K562 (cell line): ENCODE measurements around the gene CTU1. TPM values are rescaled to one million over a fixed set of nuclear protein-coding genes. Genes with fewer than 3 reads are reported as not detected.
A peak's percentile ranks its signal among the peaks of the same experiment; 100 is the strongest.

Source experiments
- DPF2 ChIP-seq: fragments of 450-650 bp; IDR thresholded peaks from 2 replicates; pipeline ENCODE4 v1.6.1; 2016
- ETV5 ChIP-seq: sonication (generic); formaldehyde crosslinking; IDR thresholded peaks from 2 replicates; pipeline ENCODE4 v1.4.0; 2020; ENCODE audit warnings: low read depth, mild to moderate bottlenecking, missing genetic modification reagents
- ETV6 ChIP-seq, 3 experiments: fragments of 150-350 bp in 1 of 3; sonication (generic) in 1 of 3; formaldehyde crosslinking in 1 of 3; IDR thresholded peaks; 2 replicates each; pipeline versions ENCODE4 v1.6.1 to v1.8.0; 2014 to 2022; ENCODE audit warnings: borderline replicate concordance in 2 of 3, low read depth in 2 of 3, antibody characterized with exemption in 1 of 3, low read length in 1 of 3, mild to moderate bottlenecking in 1 of 3, missing genetic modification reagents in 1 of 3
- FOXA3 ChIP-seq, 2 experiments: fragments of 450-650 bp in 1 of 2; sonication (generic) in 1 of 2; formaldehyde crosslinking; IDR thresholded peaks in 1 of 2; conservative IDR thresholded peaks in 1 of 2; 2 replicates each; pipeline versions ENCODE4 v1.4.0 to v1.8.0; 2020 to 2022; ENCODE audit warnings: mild to moderate bottlenecking in 2 of 2, missing genetic modification reagents in 1 of 2
- FOXP1 ChIP-seq: sonication (generic); formaldehyde crosslinking; IDR thresholded peaks from 2 replicates; pipeline ENCODE4 v1.8.0; 2022; ENCODE audit warnings: mild to moderate bottlenecking, missing genetic modification reagents
- HEY1 ChIP-seq: fragments of 250-450 bp; sonication (Bioruptor Pico); IDR thresholded peaks from 2 replicates; pipeline ENCODE4 v1.5.0; 2020; ENCODE audit warnings: mild to moderate bottlenecking, moderate library complexity, borderline replicate concordance
- HNRNPH1 ChIP-seq: fragments of 200-400 bp; formaldehyde crosslinking; optimal IDR thresholded peaks from 2 replicates; pipeline ENCODE3; 2017; ENCODE audit warnings: low read depth, mild to moderate bottlenecking, low read length, moderate library complexity
- HNRNPLL ChIP-seq: fragments of 200-400 bp; formaldehyde crosslinking; IDR thresholded peaks from 2 replicates; pipeline ENCODE4 v1.6.1; 2017; ENCODE audit warnings: low read length, low read depth, mild to moderate bottlenecking; ENCODE audit not compliant: poor library complexity, severe bottlenecking
- JUND ChIP-seq, 2 experiments: IDR thresholded peaks; 2 replicates in 1 of 2; 3 replicates in 1 of 2; pipeline ENCODE4 v1.6.1; 2011; ENCODE audit warnings: borderline replicate concordance in 2 of 2, low read depth in 2 of 2, low read length in 2 of 2, improper control_type of control experiment in 1 of 2, missing biosample characterization in 1 of 2, missing genetic modification characterization in 1 of 2, missing genetic modification reagents in 1 of 2
- KLF6 ChIP-seq: fragments of 250-450 bp; sonication (Bioruptor Pico); IDR thresholded peaks from 2 replicates; pipeline ENCODE4 v1.4.0; 2020; ENCODE audit warnings: mild to moderate bottlenecking, moderate library complexity, borderline replicate concordance
- MAZ ChIP-seq, 2 experiments: fragments of 450-650 bp in 1 of 2; sonication (generic) in 1 of 2; formaldehyde crosslinking; IDR thresholded peaks in 1 of 2; conservative IDR thresholded peaks in 1 of 2; 2 replicates each; pipeline versions ENCODE4 v1.4.0 to v1.5.0; 2020; ENCODE audit warnings: mild to moderate bottlenecking in 1 of 2, missing genetic modification reagents in 1 of 2
- NFE2 ChIP-seq: IDR thresholded peaks from 2 replicates; pipeline ENCODE4 v1.6.1; 2014; ENCODE audit warnings: antibody characterized with exemption, low read depth
- NR4A1 ChIP-seq, 2 experiments: fragments of 250-450 bp in 1 of 2; fragments of 450-650 bp in 1 of 2; sonication (Bioruptor Pico) in 1 of 2; IDR thresholded peaks; 2 replicates each; pipeline versions ENCODE4 v1.4.0 to v1.6.1; 2016 to 2020; ENCODE audit warnings: mild to moderate bottlenecking in 2 of 2, missing compliant biosample characterization in 1 of 2, missing genetic modification characterization in 1 of 2, moderate library complexity in 1 of 2
- POLR3G ChIP-seq: IDR thresholded peaks from 2 replicates; pipeline ENCODE4 v1.6.1; 2011; ENCODE audit not compliant: insufficient read length, insufficient replicate concordance; ENCODE audit errors: extremely low read depth
- RBM14 ChIP-seq: fragments of 200-400 bp; formaldehyde crosslinking; IDR thresholded peaks from 2 replicates; pipeline ENCODE4 v1.6.1; 2018; ENCODE audit warnings: low read depth, mild to moderate bottlenecking, low read length, moderate library complexity, borderline replicate concordance; ENCODE audit not compliant: insufficient read depth
- RNF2 ChIP-seq: sonication (generic); IDR thresholded peaks from 2 replicates; pipeline ENCODE4 v1.6.1; 2016
- SMAD4 ChIP-seq: fragments of 250-450 bp; sonication (Bioruptor Pico); conservative IDR thresholded peaks from 2 replicates; pipeline ENCODE4 v1.8.0; 2021; ENCODE audit warnings: inconsistent platforms, mild to moderate bottlenecking, moderate library complexity
- SMARCE1 ChIP-seq: fragments of 450-650 bp; IDR thresholded peaks from 2 replicates; pipeline ENCODE4 v1.7.1; 2016; ENCODE audit warnings: mild to moderate bottlenecking
- TCF3 ChIP-seq: sonication (generic); formaldehyde crosslinking; IDR thresholded peaks from 2 replicates; pipeline ENCODE4 v1.4.0; 2020; ENCODE audit warnings: mild to moderate bottlenecking, missing genetic modification reagents
- ZNF174 ChIP-seq: fragments of 250-450 bp; sonication (Bioruptor Pico); IDR thresholded peaks from 2 replicates; pipeline ENCODE4 v1.4.0; 2020; ENCODE audit warnings: mild to moderate bottlenecking
- ZNF175 ChIP-seq: fragments of 200-800 bp; sonication (Bioruptor generic); IDR thresholded peaks from 2 replicates; pipeline ENCODE4 v1.6.1; 2016; ENCODE audit warnings: low read depth, mild to moderate bottlenecking, missing genetic modification characterization, missing compliant biosample characterization
- ZNF583 ChIP-seq: fragments of 250-450 bp; sonication (Bioruptor Pico); IDR thresholded peaks from 2 replicates; pipeline ENCODE4 v1.4.0; 2020
- polyA plus RNA-seq, 8 experiments: library from polyadenylated mRNA; depleted of rRNA in 4 of 8; stranded (reverse) in 5 of 8; unstranded in 3 of 8; fragments of >200 nt; fragmentation: Nextera tagmentation in 2 of 8; fragmentation: Illumina TruSeq in 1 of 8; extraction: Ambion mirVana in 2 of 8; extraction: Trizol in 1 of 8; gene quantifications; 2 replicates each; pipeline versions ENCODE4 v1.2.1 to v1.2.3, GENCODE V29; 2011 to 2014; ENCODE audit warnings: inconsistent platforms in 1 of 8, missing spikeins in 1 of 8
- total RNA-seq, 7 experiments: library from RNA; depleted of rRNA in 6 of 7; stranded (reverse); fragments of >200 nt in 6 of 7; fragmentation: Illumina TruSeq in 2 of 7; extraction: Trizol in 2 of 7; gene quantifications; 2 replicates each; pipeline versions ENCODE4 v1.2.1 to v1.2.3, GENCODE V29; 2011 to 2021; ENCODE audit warnings: low replicate concordance in 1 of 7
- TF ChIP-seq, protein P1 (sequence below), 2 experiments: fragments of 450-650 bp; conservative IDR thresholded peaks; 2 replicates each; pipeline ENCODE4 v1.6.1; 2017; ENCODE audit warnings: mild to moderate bottlenecking in 2 of 2, moderate library complexity in 2 of 2
- TF ChIP-seq, protein P2 (sequence below): sonication (generic); formaldehyde crosslinking; IDR thresholded peaks from 2 replicates; pipeline ENCODE4 v1.9.0; 2022; ENCODE audit warnings: mild to moderate bottlenecking, missing genetic modification reagents

Gene CTU1
- total and polyA plus RNA-seq, 9 of the 15 experiments (the other 6 are each of a cell fraction or from before 2014, with no cell fraction given), result 0.03 to 18.4 (median 2.3) TPM; not detected in 1

- TF ChIP-seq JUND (IDR thresholded peaks at IDR 0.05; ENCODE audit: borderline replicate concordance, low read depth, low read length) (peak; percentile 89), JUND (tag; IDR thresholded peaks at IDR 0.05; ENCODE audit: borderline replicate concordance, low read depth, low read length) (peak; percentile 66; the same call in 1 of the 3 replicates), RNF2 (peak; percentile 44; the same call in 1 of the 2 replicates), HNRNPH1 (no peak), ETV5 (CRISPR knock-in tag) (peak; percentile 89), DPF2 (peak; percentile 59), MAZ (CRISPR knock-in tag; conservative IDR thresholded peaks at IDR 0.05 in 1 of 2, IDR thresholded peaks at IDR 0.05 in 1 of 2) (peak in 1 of 2 experiments; percentile 58; a peak in 1 of 4 replicates), POLR3G (no peak), SMARCE1 (peak; percentile 84), ETV6 (IDR thresholded peaks at IDR 0.05; ENCODE audit: borderline replicate concordance in 1 of 2, low read depth in 2 of 2, low read length in 1 of 2) (peak; percentile 80 to 95; a peak in 3 of 4 replicates), ETV6 (CRISPR knock-in tag; IDR thresholded peaks at IDR 0.05; ENCODE audit: borderline replicate concordance) (no peak), ZNF583 (CRISPR knock-in tag) (no peak), RBM14 (no peak), SMAD4 (0 out of 2 replicates have a peak, but pooled peaks have one; percentile 25), FOXA3 (CRISPR knock-in tag; conservative IDR thresholded peaks at IDR 0.05 in 1 of 2, IDR thresholded peaks at IDR 0.05 in 1 of 2) (0 out of 4 replicates have a peak, but pooled peaks of 1 of the 2 experiments have one; percentile 60), HEY1 (no peak), TCF3 (peak; percentile 69), HNRNPLL (peak; percentile 40), NFE2 (peak; percentile 40; the same call in 1 of the 2 replicates), ZNF174 (CRISPR knock-in tag) (no peak), ZNF175 (CRISPR knock-in tag) (0 out of 2 replicates have a peak, but pooled peaks have one; percentile 3), FOXP1 (no peak), NR4A1 (CRISPR knock-in tag; IDR thresholded peaks at IDR 0.05) (no peak), NR4A1 (tag; IDR thresholded peaks at IDR 0.05) (no peak), KLF6 (CRISPR knock-in tag) (no peak)
- TF ChIP-seq, protein P1, sequence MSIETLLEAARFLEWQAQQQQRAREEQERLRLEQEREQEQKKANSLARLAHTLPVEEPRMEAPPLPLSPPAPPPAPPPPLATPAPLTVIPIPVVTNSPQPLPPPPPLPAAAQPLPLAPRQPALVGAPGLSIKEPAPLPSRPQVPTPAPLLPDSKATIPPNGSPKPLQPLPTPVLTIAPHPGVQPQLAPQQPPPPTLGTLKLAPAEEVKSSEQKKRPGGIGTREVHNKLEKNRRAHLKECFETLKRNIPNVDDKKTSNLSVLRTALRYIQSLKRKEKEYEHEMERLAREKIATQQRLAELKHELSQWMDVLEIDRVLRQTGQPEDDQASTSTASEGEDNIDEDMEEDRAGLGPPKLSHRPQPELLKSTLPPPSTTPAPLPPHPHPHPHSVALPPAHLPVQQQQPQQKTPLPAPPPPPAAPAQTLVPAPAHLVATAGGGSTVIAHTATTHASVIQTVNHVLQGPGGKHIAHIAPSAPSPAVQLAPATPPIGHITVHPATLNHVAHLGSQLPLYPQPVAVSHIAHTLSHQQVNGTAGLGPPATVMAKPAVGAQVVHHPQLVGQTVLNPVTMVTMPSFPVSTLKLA (conservative IDR thresholded peaks at IDR 0.05), result no peak
- TF ChIP-seq, protein P2, sequence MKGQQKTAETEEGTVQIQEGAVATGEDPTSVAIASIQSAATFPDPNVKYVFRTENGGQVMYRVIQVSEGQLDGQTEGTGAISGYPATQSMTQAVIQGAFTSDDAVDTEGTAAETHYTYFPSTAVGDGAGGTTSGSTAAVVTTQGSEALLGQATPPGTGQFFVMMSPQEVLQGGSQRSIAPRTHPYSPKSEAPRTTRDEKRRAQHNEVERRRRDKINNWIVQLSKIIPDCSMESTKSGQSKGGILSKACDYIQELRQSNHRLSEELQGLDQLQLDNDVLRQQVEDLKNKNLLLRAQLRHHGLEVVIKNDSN, result no peak
Observed at GRCh38 chr19:51127755-51128154, 19.5 kb upstream of the CTU1 start (continued).
